Measurements from ENCODE around the gene NUDT1.

GRCh38 chr7:2266911-2267310 is 24.9 kb downstream of the NUDT1 start:
- TF ChIP-seq CTBP1 (IDR thresholded peaks at IDR 0.05; ENCODE audit: borderline replicate concordance) (no peak), NFRKB (IDR thresholded peaks at IDR 0.05) (no peak), ARNT (IDR thresholded peaks at IDR 0.05) (no peak), SP1 (IDR thresholded peaks at IDR 0.05) (no peak), ELF4 (IDR thresholded peaks at IDR 0.05) (no peak), BHLHE40 (IDR thresholded peaks at IDR 0.05; ENCODE audit: borderline replicate concordance) (no peak), L3MBTL2 (conservative IDR thresholded peaks at IDR 0.05) (no peak), ZNF384 (IDR thresholded peaks at IDR 0.05) (no peak), FOXA1 (IDR thresholded peaks at IDR 0.05) (no peak), PKNOX1 (IDR thresholded peaks at IDR 0.05) (no peak), FOXM1 (IDR thresholded peaks at IDR 0.05; ENCODE audit: borderline replicate concordance) (no peak)

All from HEK293T (cell line).